H1 (cell line): ENCODE data around the gene PAX8.

Source experiments
- CEBPB ChIP-seq: IDR thresholded peaks from 2 replicates; pipeline ENCODE4 v1.6.1; 2012; ENCODE audit warnings: low read depth, low read length
- CREB1 ChIP-seq: IDR thresholded peaks from 2 replicates; pipeline ENCODE4 v1.6.1; 2012; ENCODE audit warnings: inconsistent platforms
- CTCF ChIP-seq, 3 experiments: IDR thresholded peaks; 1 replicate in 2 of 3; 2 replicates in 1 of 3; pipeline versions ENCODE4 v1.5.1 to v1.6.1; 2011; ENCODE audit warnings: low read length in 3 of 3, mild to moderate bottlenecking in 3 of 3, inconsistent platforms in 2 of 3, low read depth in 1 of 3, moderate library complexity in 1 of 3; ENCODE audit not compliant: insufficient read depth in 1 of 3; ENCODE audit errors: control extremely low read depth in 1 of 3
- EGR1 ChIP-seq: IDR thresholded peaks from 2 replicates; pipeline ENCODE4 v1.6.1; 2011; ENCODE audit warnings: low read depth, low read length, borderline replicate concordance
- EZH2 ChIP-seq: fragments of 200-600 bp; sonication (generic); IDR thresholded peaks from 2 replicates; pipeline ENCODE4 v1.7.1; 2012; ENCODE audit warnings: low read depth, mild to moderate bottlenecking, moderate library complexity, low read length, inconsistent platforms; ENCODE audit not compliant: severe bottlenecking
- PHF8 ChIP-seq: fragments of 200-600 bp; sonication (generic); conservative IDR thresholded peaks from 2 replicates; pipeline ENCODE4 v1.7.1; 2012; ENCODE audit warnings: low read depth, mild to moderate bottlenecking, inconsistent platforms, low read length, moderate library complexity
- POLR2A ChIP-seq, 2 experiments: IDR thresholded peaks; 1 replicate in 1 of 2; 2 replicates in 1 of 2; pipeline ENCODE4 v1.6.1; 2011; ENCODE audit warnings: low read depth in 2 of 2, low read length in 2 of 2, mild to moderate bottlenecking in 2 of 2; ENCODE audit errors: control extremely low read depth in 1 of 2

- no peak for TF ChIP-seq EGR1
- no peak for TF ChIP-seq POLR2A (IDR thresholded peaks at IDR 0.05; ENCODE audit: control extremely low read depth in 1 of 2, low read depth in 2 of 2, low read length in 2 of 2)
- TF ChIP-seq CTCF (IDR thresholded peaks at IDR 0.05; ENCODE audit: control extremely low read depth in 1 of 3, insufficient read depth in 1 of 3, low read depth in 1 of 3, low read length in 3 of 3) = no peak
- no peak for TF ChIP-seq EZH2
- no peak for TF ChIP-seq CREB1
- TF ChIP-seq PHF8 = no peak
- no peak for TF ChIP-seq CEBPB
These were observed 60.2 kb downstream of the PAX8 start for GRCh38 chr2:113218283-113219091.
